ENCODE measurements around the gene TPT1.
"Not testable (repeated sequence)": the region's sequence is repeated elsewhere in the genome, so short reads cannot be mapped to it uniquely, and the experiment has no call there.

GRCh38 chr13:45382739-45383138 is 41.8 kb upstream of the TPT1 start:
- TF ChIP-seq CTCF (IDR thresholded peaks at IDR 0.05; ENCODE audit: borderline replicate concordance, extremely low read depth, low read length, poor library complexity, severe bottlenecking); EZH2 (IDR thresholded peaks at IDR 0.05; ENCODE audit: borderline replicate concordance, low read depth, low read length, severe bottlenecking): not testable (repeated sequence)

Measured in DND-41 (cell line).